Kidney epithelial cell (primary cell): ENCODE data around the gene GBA3. TPM values are rescaled to one million over a fixed set of nuclear protein-coding genes. Genes with fewer than 3 reads are reported as not detected.

Source experiments
- DNase-seq: peaks from one replicate; pipeline ENCODE4 v3.0.0-alpha.2; 2010; ENCODE audit warnings: low read depth
- H3K27me3 ChIP-seq: 2 replicates; pipeline ENCODE4 v1.6.0; 2011; ENCODE audit warnings: low read length; ENCODE audit not compliant: control insufficient read depth, insufficient read depth
- H3K36me3 ChIP-seq: 2 replicates; pipeline ENCODE4 v1.5.1; 2011; ENCODE audit warnings: low read length; ENCODE audit not compliant: control insufficient read depth, insufficient read depth
- H3K4me3 ChIP-seq: 2 replicates; pipeline ENCODE4 v1.5.1; 2011; ENCODE audit warnings: low read depth, mild to moderate bottlenecking, control low read depth, low read length
- CTCF ChIP-seq: IDR thresholded peaks from 2 replicates; pipeline ENCODE4 v1.5.1; 2011; ENCODE audit warnings: mild to moderate bottlenecking, moderate library complexity, low read length, control low read depth, inconsistent platforms; ENCODE audit not compliant: insufficient read depth, poor library complexity, severe bottlenecking
- total RNA-seq: library from RNA; depleted of rRNA; stranded (reverse); fragments of >200 nt; gene quantifications from 2 replicates; pipeline ENCODE4 v1.2.3, GENCODE V29; 2015

GBA3 gene
- total RNA-seq, 1 donor from 2014 or later, result not detected

- Histone ChIP-seq H3K36me3 (no peaks in the 10 kb centered on the region), H3K4me3 (no peak overlapping the region), H3K27me3 (no peaks in the 10 kb centered on the region)
- TF ChIP-seq CTCF, result no peak
- no peak for DNase-seq
These were observed 20.2 kb upstream of the GBA3 start for GRCh38 chr4:22672519-22672918.

GRCh38 chr4:22672944-22673343 is 19.8 kb upstream of the GBA3 start:
- no peaks in the 10 kb centered on the region for H3K27me3 ChIP-seq
- DNase-seq, result no peak
- H3K36me3 ChIP-seq, result no peaks in the 10 kb centered on the region
- TF ChIP-seq CTCF, result no peak
- H3K4me3 ChIP-seq, result no peak overlapping the region

GRCh38 chr4:22674700-22675099 is 18.0 kb upstream of the GBA3 start:
- Histone ChIP-seq H3K36me3 (no peaks in the 10 kb centered on the region), H3K4me3 (no peak overlapping the region), H3K27me3 (no peaks in the 10 kb centered on the region)
- TF ChIP-seq CTCF, result no peak
- no peak for DNase-seq

- Histone ChIP-seq H3K36me3 (no peaks in the 10 kb centered on the region), H3K4me3 (no peak overlapping the region), H3K27me3 (no peaks in the 10 kb centered on the region)
- TF ChIP-seq CTCF, result no peak
- DNase-seq, result no peak
These were observed 16.7 kb upstream of the GBA3 start for GRCh38 chr4:22676063-22676462.

GRCh38 chr4:22677780-22678179 is 15.0 kb upstream of the GBA3 start:
- DNase-seq, result no peak
- Histone ChIP-seq H3K4me3 (no peak overlapping the region), H3K36me3 (no peaks in the 10 kb centered on the region), H3K27me3 (no peaks in the 10 kb centered on the region)
- no peak for TF ChIP-seq CTCF

DNA sequence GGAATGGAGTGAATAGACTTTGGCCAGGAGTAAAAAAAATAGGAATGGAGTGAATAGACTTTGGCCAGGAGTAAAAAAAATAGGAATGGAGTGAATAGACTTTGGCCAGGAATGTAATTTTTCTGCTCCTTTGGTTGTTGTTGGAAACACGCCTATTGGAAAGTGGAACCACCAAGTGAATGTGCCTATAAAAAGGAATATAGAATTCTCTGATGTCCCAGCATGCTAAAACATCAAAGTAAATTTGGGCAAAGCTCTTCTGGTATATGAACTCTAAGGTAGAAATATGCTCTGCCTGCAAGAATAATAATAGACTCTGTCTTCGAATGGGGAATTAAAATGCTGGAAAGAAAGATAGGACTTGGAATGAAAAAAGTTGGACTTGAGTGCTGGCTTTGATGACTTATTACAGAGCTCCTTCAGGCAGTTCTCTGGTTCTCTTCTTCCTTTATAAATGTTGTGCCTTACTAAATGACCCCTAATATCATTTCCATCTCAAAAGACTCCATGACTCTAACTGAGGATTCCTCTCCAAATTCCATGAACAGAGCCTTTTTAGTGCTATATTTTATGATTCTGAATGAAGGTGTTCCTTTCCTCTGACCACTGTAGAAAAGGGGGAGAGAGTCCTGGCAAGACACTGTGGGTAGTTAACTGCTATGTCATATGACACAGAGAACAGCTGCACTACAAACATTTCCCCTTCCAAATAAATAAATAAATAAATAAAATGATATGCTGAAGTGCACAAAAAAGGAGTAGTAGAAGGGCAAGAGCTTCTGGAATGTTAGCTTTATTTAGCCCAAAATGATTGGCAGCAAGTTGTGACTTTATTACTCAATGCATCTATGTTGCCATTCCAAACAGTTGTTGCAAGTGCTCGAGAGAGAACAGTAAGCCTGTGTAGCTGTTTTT is 13.5 kb upstream of the GBA3 start:
- H3K4me3 ChIP-seq, result no peak overlapping the region
- H3K36me3 ChIP-seq, result no peaks in the 10 kb centered on the region
- no peak for DNase-seq
- H3K27me3 ChIP-seq, result no peaks in the 10 kb centered on the region
- no peak for TF ChIP-seq CTCF
